Calu3 (cell line): ENCODE data around the gene LYG1. TPM values are rescaled to one million over a fixed set of nuclear protein-coding genes. Genes with fewer than 3 reads are reported as not detected.

Experiments used
- BruUV-seq: library from RNA; stranded (reverse); fragments of 400-500 nt; replicated peaks from 2 replicates; lab custom pipeline; 2021; lab: Mats Ljungman, UMichigan
- CTCF ChIA-PET: fragments of 300-600 bp; sonication (Branson Sonifier 250); formaldehyde crosslinking; loops from one replicate; lab custom pipeline; 2022; ENCODE audit warnings: antibody characterized with exemption; lab: Charles Lee
- DNase-seq: peaks from one replicate; pipeline ENCODE4 v3.0.0; 2022
- H3K27ac Mint-ChIP-seq: one replicate; pipeline ENCODE4 v1.8.0; 2022; ENCODE audit warnings: mixed read lengths; ENCODE audit not compliant: unreplicated experiment
- H3K27me3 Mint-ChIP-seq: one replicate; pipeline ENCODE4 v1.8.0; 2022; ENCODE audit warnings: mixed read lengths; ENCODE audit not compliant: unreplicated experiment
- H3K36me3 Mint-ChIP-seq: one replicate; pipeline ENCODE4 v1.8.0; 2022; ENCODE audit warnings: mild to moderate bottlenecking, moderate library complexity, mixed read lengths; ENCODE audit not compliant: insufficient read depth, unreplicated experiment
- H3K4me1 Mint-ChIP-seq: one replicate; pipeline ENCODE4 v1.8.0; 2022; ENCODE audit warnings: mild to moderate bottlenecking, low read depth, mixed read lengths; ENCODE audit not compliant: unreplicated experiment
- H3K4me3 Mint-ChIP-seq: one replicate; pipeline ENCODE4 v1.8.0; 2022; ENCODE audit warnings: mild to moderate bottlenecking, low read depth, moderate library complexity, mixed read lengths; ENCODE audit not compliant: unreplicated experiment
- H3K9me3 Mint-ChIP-seq: one replicate; pipeline ENCODE4 v1.8.0; 2022; ENCODE audit warnings: low read depth, mixed read lengths; ENCODE audit not compliant: unreplicated experiment
- CTCF ChIP-seq: fragments of 200-600 bp; IDR thresholded peaks from one replicate; pipeline ENCODE4 v1.8.0; 2022; ENCODE audit warnings: antibody characterized with exemption; ENCODE audit not compliant: unreplicated experiment
- intact Hi-C: fragments of 100-400 bp; cut with micrococcal nuclease; formaldehyde crosslinking; loops from one replicate; pipeline ENCODE4 v1.10.0; 2022; ENCODE audit not compliant: unreplicated experiment
- total RNA-seq: library from RNA; stranded (reverse); gene quantifications from 2 replicates; pipeline ENCODE4 v1.2.3, GENCODE V29; 2022

LYG1 gene
- total RNA-seq, 1 experiment from 2014 or later = 3.5 TPM

- H3K27me3 Mint-ChIP-seq = no peaks in the 10 kb centered on the region
- H3K9me3 Mint-ChIP-seq = no peaks in the 10 kb centered on the region
- TF ChIP-seq CTCF = no peak
- H3K4me3 Mint-ChIP-seq = no peak overlapping the region
- CTCF ChIA-PET = no interaction called here
- DNase-seq = no peak
- no TSS peak for BruUV-seq
- no peaks in the 10 kb centered on the region for H3K36me3 Mint-ChIP-seq
- peaks cover 12% of the 10 kb centered on the region for H3K4me1 Mint-ChIP-seq
- intact Hi-C loops = no loop called here
- peak overlapping the region; percentile 50 for H3K27ac Mint-ChIP-seq
These were observed 41.5 kb upstream of the LYG1 start for GRCh38 chr2:99342536-99342935.

- CTCF ChIA-PET = no interaction called here
- Mint-ChIP-seq H3K4me3 (no peak overlapping the region), H3K27me3 (no peaks in the 10 kb centered on the region), H3K4me1 (peaks cover 12% of the 10 kb centered on the region), H3K27ac (no peak overlapping the region), H3K36me3 (no peaks in the 10 kb centered on the region), H3K9me3 (no peaks in the 10 kb centered on the region)
- peak; percentile 3 for DNase-seq
- intact Hi-C loops = no loop called here
- BruUV-seq = no TSS peak
- TF ChIP-seq CTCF = no peak
These were observed 39.8 kb upstream of the LYG1 start for GRCh38 chr2:99340669-99341236.

- DNase-seq = no peak
- no peak overlapping the region for H3K4me3 Mint-ChIP-seq
- intact Hi-C loops = no loop called here
- no peaks in the 10 kb centered on the region for H3K9me3 Mint-ChIP-seq
- BruUV-seq = TSS peak; percentile 30
- no peak overlapping the region for H3K27ac Mint-ChIP-seq
- no peak for TF ChIP-seq CTCF
- H3K4me1 Mint-ChIP-seq = peaks cover 11% of the 10 kb centered on the region
- H3K27me3 Mint-ChIP-seq = no peaks in the 10 kb centered on the region
- CTCF ChIA-PET = no interaction called here
- H3K36me3 Mint-ChIP-seq = no peaks in the 10 kb centered on the region
These were observed 37.1 kb upstream of the LYG1 start for GRCh38 chr2:99338029-99338585.

- no peak within 1 kb of the TSS for H3K27ac Mint-ChIP-seq
- BruUV-seq = no TSS peak
- peaks cover 4% of the 10 kb centered on the region for H3K4me1 Mint-ChIP-seq
- CTCF ChIA-PET = interaction anchor here (0.5 to 1.0 kb wide), 2 partner anchors 52 to 196 kb away, joined by 3 read pairs; no protein-coding TSS in a partner anchor
- TF ChIP-seq CTCF = peak; percentile 66
- peak; percentile 96 for DNase-seq
- no peak within 1 kb of the TSS for H3K4me3 Mint-ChIP-seq
- intact Hi-C loops = loop anchor here (2.0 kb wide), 1 partner anchor 157 kb away; the partner anchor contains the start of genes MITD1 and MRPL30
- no peaks in the 10 kb centered on the region for H3K9me3 Mint-ChIP-seq
- H3K27me3 Mint-ChIP-seq = no peaks in the 10 kb centered on the region
- H3K36me3 Mint-ChIP-seq = peaks cover 6% of the 10 kb centered on the region
These were observed 36.4 kb upstream of the LYG1 start, which contains the start of gene EIF5B for GRCh38 chr2:99337113-99338028. Gene EIF5B, plus strand, starts transcription at chr2:99337389. Its CDS starts 166 bp downstream, at chr2:99337555.
